ENCODE results near the gene CDCA4. TPM values are rescaled to one million over a fixed set of nuclear protein-coding genes. Genes with fewer than 3 reads are reported as not detected.

Gene CDCA4
- total and polyA plus RNA-seq, 12 donors: 1.5 to 6.4 (median 2.2) TPM

- no peak overlapping the region for H3K27ac ChIP-seq
- H3K4me1 ChIP-seq: no peaks in the 10 kb centered on the region
- H3K9me3 ChIP-seq: no peaks in the 10 kb centered on the region
- DNase-seq (no peak), ATAC-seq (no peak)
- TF ChIP-seq CTCF (IDR thresholded peaks at IDR 0.05): no peak
- no peaks in the 10 kb centered on the region for H3K27me3 ChIP-seq
- intact Hi-C loops (cut with DNase I): no loop called here
- H3K36me3 ChIP-seq: peaks cover 0 to 44% (median 0%) of the 10 kb centered on the region in 9 donors
- 89 to 92% methylated on average over 19 to 20 of the region's 20 CpGs for WGBS, 2 donors
- no peak overlapping the region for H3K4me3 ChIP-seq
Measured at GRCh38 chr14:105005329-105005928, 15.5 kb downstream of the CDCA4 start.

GRCh38 chr14:104999361-104999760 lies 21.5 kb downstream of the CDCA4 start:
- H3K27ac ChIP-seq: no peak overlapping the region
- DNase-seq (no peak), ATAC-seq (no peak)
- H3K9me3 ChIP-seq: peaks cover 0 to 8% (median 0%) of the 10 kb centered on the region in 11 donors
- 94 to 100% methylated on average over 3 of the region's 3 CpGs for WGBS, 2 donors
- peaks cover 0 to 16% (median 0%) of the 10 kb centered on the region in 9 donors for H3K36me3 ChIP-seq
- no peaks in the 10 kb centered on the region for H3K4me1 ChIP-seq
- no peak for TF ChIP-seq CTCF (IDR thresholded peaks at IDR 0.05)
- intact Hi-C loops (cut with DNase I): loop anchor here in 1 of 10 donors (10.0 kb wide), 1 partner anchor 1175 kb away; no protein-coding TSS in a partner anchor
- H3K4me3 ChIP-seq: no peak overlapping the region
- H3K27me3 ChIP-seq: no peaks in the 10 kb centered on the region

- Histone ChIP-seq H3K27ac (no peak overlapping the region), H3K4me3 (no peak overlapping the region), H3K27me3 (no peaks in the 10 kb centered on the region), H3K9me3 (peaks cover 0 to 8% (median 0%) of the 10 kb centered on the region in 11 donors), H3K36me3 (peaks cover 0 to 21% (median 0%) of the 10 kb centered on the region in 9 donors), H3K4me1 (no peaks in the 10 kb centered on the region)
- DNase-seq: no peak
- TF ChIP-seq CTCF (IDR thresholded peaks at IDR 0.05): no peak
- 93 to 95% methylated on average over 5 of the region's 5 CpGs for WGBS, 2 donors
- no peak for ATAC-seq
- intact Hi-C loops (cut with DNase I): loop anchor here in 1 of 10 donors (10.0 kb wide), 1 partner anchor 1174 kb away; no protein-coding TSS in a partner anchor
Measured at GRCh38 chr14:104998801-104999200, 22.1 kb downstream of the CDCA4 start.

- Histone ChIP-seq H3K4me1 (no peaks in the 10 kb centered on the region), H3K9me3 (peaks cover 0 to 8% (median 0%) of the 10 kb centered on the region in 11 donors), H3K4me3 (no peak overlapping the region), H3K36me3 (peaks cover 0 to 35% (median 0%) of the 10 kb centered on the region in 9 donors), H3K27me3 (no peaks in the 10 kb centered on the region), H3K27ac (no peak overlapping the region)
- 89 to 94% methylated on average over 13 of the region's 13 CpGs for WGBS, 2 donors
- intact Hi-C loops (cut with DNase I): loop anchor here in 1 of 10 donors (10.0 kb wide), 1 partner anchor 1172 kb away; no protein-coding TSS in a partner anchor
- no peak for ATAC-seq
- TF ChIP-seq CTCF (IDR thresholded peaks at IDR 0.05): no peak
- DNase-seq: no peak
Measured at GRCh38 chr14:104996483-104996882, 24.4 kb downstream of the CDCA4 start.

Data from heart right ventricle (tissue), 16 donors.